MG63 (cell line): ENCODE results near the gene DNAH17. TPM values are rescaled to one million over a fixed set of nuclear protein-coding genes. Genes with fewer than 3 reads are reported as not detected.

Experiments used
- DNase-seq: peaks from one replicate; pipeline ENCODE4 v3.0.0-alpha.2; 2020
- H3K27me3 ChIP-seq: fragments of 250-450 bp; sonication (Bioruptor Pico); 2 replicates; pipeline ENCODE4 v1.5.1; 2020; ENCODE audit warnings: mild to moderate bottlenecking, moderate library complexity
- H3K36me3 ChIP-seq: fragments of 250-450 bp; sonication (Bioruptor Pico); 2 replicates; pipeline ENCODE4 v1.5.1; 2020; ENCODE audit warnings: mild to moderate bottlenecking, moderate library complexity
- H3K4me3 ChIP-seq: fragments of 250-450 bp; sonication (Bioruptor Pico); 2 replicates; pipeline ENCODE4 v1.5.1; 2020; ENCODE audit warnings: mild to moderate bottlenecking, moderate library complexity
- H3K9me3 ChIP-seq: fragments of 250-450 bp; sonication (Bioruptor Pico); 2 replicates; pipeline ENCODE4 v1.5.1; 2020; ENCODE audit warnings: mild to moderate bottlenecking, moderate library complexity
- total RNA-seq: library from RNA; depleted of rRNA; stranded (reverse); fragments of >200 nt; shearing (Covaris generic); gene quantifications from 2 replicates; pipeline ENCODE4 v1.2.3, GENCODE V29; 2014; ENCODE audit warnings: low replicate concordance

DNAH17 gene
- total RNA-seq, 1 experiment from 2014 or later: not detected

DNA sequence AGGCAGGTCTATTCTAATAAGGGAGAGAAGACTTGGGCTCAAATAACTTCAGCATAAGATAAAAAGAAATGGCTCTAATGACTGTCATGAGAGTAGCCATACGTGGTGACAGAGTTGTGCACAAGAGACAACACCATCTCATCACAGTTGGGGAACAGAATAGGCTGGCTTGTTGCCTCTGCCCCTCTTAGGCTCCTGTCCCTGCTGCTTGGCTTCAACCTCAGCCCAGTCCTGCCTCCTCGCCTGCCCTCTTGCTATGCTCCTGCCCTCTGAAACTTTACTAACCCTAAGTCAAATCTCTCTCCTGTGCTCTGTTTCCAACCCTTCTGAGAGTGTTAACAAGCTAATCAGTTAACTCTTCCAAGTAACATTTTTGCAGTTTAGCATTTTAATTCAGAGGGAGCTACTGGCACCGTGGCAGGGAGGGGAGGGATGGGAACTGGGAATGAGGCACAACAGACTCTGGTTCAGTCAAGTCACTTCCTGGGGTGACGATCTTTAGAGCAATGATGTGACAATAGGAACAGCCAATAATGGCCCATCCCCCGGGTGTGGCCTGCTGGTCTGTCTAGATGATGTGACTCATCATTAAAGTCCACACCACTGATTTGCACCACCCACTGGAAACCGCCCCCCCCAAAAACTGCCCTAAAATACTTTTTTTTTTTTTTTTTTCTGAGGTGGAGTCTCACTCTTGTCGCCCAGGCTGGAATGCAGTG is 35.5 kb downstream of the DNAH17 start:
- peak; percentile 29 for DNase-seq
- Histone ChIP-seq H3K9me3 (no peaks in the 10 kb centered on the region), H3K4me3 (no peak overlapping the region), H3K27me3 (no peaks in the 10 kb centered on the region), H3K36me3 (no peaks in the 10 kb centered on the region)

DNA sequence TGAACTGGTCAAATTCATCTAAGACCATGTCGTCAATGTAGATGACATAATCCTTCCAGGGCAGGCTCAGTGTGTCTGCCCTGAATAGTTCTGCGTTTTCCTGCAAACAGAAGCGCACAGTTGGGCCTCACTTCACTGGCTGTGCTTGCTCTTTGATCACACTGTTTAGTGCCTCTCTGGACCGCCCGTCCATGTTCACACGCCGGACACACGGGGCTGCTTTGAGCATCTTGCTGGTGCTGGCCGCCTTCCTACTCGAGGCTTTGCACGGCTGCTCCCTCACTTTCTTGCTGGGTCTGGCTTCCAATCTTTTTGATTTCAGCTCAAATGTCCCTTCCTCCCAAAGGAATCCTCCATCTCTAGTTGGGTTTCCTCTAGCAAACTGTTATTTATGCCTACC is 37.4 kb downstream of the DNAH17 start:
- H3K27me3 ChIP-seq: no peaks in the 10 kb centered on the region
- H3K36me3 ChIP-seq: no peaks in the 10 kb centered on the region
- DNase-seq: no peak
- H3K4me3 ChIP-seq: no peak overlapping the region
- no peaks in the 10 kb centered on the region for H3K9me3 ChIP-seq

DNA sequence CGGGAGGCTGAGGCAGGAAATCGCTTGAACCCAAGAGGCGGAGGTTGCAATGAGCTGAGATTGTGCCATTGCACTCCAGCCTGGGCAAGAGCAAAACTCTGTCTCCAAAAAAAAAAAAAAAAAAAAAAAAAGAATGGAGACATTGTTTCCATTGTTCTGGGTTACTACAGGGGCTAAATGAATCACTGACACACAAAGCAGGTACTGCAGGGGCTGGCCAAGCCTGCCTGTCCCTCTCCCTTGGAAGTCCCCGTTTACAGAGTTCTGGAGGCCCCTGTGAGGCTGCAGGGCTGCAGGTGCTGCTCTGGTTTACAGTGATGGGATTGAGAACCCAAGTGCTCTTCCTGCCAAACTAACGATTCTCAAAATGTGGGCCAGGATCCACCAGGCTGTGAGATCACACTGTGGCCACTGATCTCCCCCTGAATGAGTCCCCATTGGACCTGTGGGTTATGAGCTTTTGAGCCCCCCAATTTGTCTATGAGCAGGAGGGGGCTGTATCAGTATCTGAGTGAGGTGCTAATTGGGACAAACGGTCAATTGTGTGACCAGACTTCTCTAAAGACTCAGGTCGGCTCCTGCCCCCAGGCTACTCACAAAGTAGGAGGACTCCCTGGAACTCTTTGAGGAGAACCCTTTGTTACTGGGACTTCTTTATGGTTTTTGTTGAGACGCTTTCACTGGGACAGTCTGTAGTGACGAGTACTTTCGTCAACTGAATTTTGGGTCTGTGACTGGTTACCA is 39.0 kb downstream of the DNAH17 start:
- H3K4me3 ChIP-seq: no peak overlapping the region
- DNase-seq: no peak
- H3K9me3 ChIP-seq: no peaks in the 10 kb centered on the region
- H3K27me3 ChIP-seq: no peaks in the 10 kb centered on the region
- no peaks in the 10 kb centered on the region for H3K36me3 ChIP-seq

DNA sequence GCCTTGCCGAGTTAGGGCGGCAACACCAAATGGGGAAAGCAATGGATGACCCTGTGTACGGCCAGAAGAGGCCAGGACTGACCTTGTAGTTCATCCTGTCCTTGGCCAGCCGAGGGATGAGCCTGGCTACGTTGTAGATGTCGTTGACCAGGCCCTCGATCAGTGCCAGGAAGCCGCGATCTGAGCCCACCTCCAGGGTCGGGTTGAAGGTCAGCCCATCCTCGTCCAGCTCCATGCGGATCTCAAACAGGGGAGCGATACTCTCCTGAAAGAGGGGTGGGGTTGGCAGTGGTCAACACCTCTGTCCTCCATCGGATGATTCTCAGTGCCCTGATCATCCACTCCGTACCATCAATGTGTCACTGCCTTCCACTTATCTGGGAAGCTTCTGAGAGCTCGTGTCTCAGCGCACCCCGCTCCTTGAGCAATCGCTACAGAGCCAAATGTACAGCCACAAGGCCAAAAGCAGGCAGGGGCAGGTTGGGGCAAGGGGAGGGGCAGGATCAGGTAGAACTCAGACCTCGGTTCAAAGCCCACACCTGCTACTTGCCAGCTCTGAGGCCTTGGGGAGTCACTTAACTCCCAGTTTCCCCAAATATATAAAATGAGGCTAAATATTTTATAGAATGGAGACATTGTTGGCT is 39.9 kb downstream of the DNAH17 start:
- H3K4me3 ChIP-seq: no peak overlapping the region
- no peaks in the 10 kb centered on the region for H3K27me3 ChIP-seq
- no peaks in the 10 kb centered on the region for H3K36me3 ChIP-seq
- no peaks in the 10 kb centered on the region for H3K9me3 ChIP-seq
- no peak for DNase-seq

DNA sequence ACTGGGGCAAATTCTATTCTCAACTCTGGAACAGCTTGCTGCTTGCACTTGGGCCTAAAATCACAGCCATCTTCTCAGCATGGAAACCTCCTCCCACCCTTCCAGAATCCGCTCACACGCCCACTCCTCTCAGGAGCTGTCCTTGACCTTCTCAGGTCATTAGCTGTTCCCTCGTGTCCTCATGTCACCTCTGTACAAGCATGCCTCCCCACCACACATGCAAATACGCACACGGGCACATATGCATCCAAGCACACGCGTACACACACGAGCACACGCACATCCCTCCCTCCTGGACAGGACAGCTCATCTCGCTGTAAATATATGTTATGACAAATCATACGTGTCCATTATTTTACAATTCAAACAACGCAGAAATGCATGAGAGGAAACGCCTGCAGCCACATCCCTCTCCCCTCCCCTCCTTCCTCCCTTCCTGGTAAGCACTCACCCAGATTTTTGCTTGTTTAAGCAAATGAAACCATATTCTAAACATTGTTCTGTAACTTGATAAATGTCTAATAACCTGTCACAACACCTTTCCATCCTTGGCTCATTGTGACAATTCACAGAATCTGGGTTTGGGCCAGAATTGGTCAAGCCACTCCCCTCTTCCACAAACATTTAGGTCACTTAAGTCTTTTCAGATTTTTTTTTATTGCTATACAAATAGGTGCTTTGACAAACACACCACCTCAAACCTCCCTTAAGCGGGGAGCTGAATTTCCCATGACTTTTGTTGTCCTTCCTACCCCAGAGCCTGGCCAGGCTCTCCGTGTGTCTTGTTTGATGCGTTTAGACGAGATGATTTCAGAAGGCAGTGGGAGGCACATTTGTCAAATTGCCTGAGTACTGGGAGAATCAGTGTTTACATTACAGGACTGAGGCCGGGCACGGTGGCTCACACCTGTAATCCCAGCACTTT is 41.7 kb downstream of the DNAH17 start:
- Histone ChIP-seq H3K27me3 (no peaks in the 10 kb centered on the region), H3K9me3 (no peaks in the 10 kb centered on the region), H3K36me3 (no peaks in the 10 kb centered on the region), H3K4me3 (no peak overlapping the region)
- no peak for DNase-seq

DNA sequence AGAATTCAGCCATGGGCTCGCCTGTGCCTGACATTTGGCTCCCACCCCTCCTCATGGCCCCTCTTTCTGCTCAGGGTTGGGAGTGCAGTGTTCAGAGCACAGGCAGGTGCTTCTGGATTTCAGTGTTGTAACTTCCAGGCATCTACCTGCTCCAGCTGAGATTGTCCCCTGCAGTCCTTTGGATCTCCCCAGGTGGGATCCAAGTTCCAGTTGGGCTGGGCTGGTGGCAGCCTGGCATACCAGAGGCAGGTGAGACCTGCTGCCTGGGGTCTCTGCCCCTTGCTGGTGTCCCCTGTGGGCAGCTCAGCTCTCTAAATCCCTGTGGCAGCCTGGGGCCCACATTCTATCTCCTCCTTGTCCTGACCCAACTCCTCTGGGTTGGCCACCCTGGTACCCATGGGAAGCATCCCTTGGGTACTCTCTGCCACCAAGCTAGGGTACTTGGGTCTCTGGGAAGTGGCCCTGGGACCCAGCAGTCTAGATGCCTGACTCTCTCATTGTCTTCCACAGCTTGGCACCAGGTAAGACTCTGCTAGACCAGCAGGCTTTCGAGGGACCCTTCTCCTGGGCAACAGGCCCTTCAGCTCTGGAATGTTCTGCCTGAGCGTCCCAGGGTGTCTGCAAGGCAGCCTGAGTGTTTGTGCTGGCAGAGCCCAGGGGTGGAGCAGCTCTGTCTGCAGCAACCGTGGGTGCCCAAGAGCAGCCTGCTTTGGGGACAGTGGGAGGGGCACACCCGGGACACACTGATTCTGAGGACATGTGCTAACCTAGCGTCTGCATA is 42.5 kb downstream of the DNAH17 start:
- Histone ChIP-seq H3K4me3 (no peak overlapping the region), H3K36me3 (no peaks in the 10 kb centered on the region), H3K9me3 (no peaks in the 10 kb centered on the region), H3K27me3 (no peaks in the 10 kb centered on the region)
- no peak for DNase-seq

DNA sequence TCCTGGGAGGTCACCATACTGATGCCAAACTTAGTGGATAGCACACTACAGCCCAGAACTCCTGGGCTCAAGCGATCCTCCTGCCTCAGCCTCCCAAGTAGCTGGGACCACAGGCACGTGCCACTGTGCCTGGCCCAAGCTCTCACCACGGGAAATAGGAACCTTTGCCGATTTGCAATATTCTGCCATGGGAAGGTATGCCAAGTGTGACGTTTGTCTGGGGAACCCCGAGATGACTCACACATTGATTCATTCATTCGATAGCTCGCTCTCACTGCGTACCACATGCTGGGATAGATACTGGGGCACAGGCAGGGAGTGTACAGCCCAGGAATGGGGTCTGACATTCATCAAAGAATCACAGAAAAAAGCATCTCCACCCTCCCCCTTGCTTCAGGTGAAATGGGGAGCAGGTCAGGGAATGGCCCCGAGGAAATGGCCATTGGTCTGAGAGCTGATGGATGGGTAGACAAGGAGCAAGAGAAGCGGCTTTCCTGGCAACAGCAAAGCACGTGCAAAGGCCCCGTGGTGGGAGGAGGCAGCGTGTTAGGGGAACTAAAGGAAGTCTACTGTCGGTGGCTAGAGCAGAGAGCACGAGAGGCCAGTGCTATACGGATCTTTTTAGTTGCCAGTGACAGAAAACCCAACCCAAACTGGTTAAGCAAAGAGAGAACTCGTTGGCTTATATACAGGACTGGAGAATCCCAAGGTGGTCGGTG is 44.1 kb downstream of the DNAH17 start:
- Histone ChIP-seq H3K36me3 (no peaks in the 10 kb centered on the region), H3K4me3 (no peak overlapping the region), H3K9me3 (no peaks in the 10 kb centered on the region), H3K27me3 (no peaks in the 10 kb centered on the region)
- peak; percentile 78 for DNase-seq

DNA sequence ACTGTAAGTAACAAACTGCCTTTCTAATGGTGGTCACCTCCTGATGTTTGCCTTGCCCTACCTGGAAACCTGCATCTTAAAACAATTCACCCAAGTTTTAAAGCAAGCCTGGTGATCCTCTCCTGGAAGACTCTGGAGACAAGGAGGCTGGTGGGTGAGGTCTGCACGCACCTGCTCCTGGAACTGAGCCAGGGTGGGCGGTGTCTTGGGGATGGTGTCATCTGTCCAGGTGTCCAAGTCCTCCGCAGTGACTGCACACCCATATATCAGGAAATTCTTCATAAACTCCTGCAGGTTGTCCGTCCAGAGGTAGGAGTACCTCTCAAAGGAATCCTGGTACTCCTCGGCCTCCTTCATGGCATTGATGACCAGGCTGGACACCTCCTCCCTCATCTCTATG is 44.9 kb downstream of the DNAH17 start:
- no peaks in the 10 kb centered on the region for H3K9me3 ChIP-seq
- no peak overlapping the region for H3K4me3 ChIP-seq

DNA sequence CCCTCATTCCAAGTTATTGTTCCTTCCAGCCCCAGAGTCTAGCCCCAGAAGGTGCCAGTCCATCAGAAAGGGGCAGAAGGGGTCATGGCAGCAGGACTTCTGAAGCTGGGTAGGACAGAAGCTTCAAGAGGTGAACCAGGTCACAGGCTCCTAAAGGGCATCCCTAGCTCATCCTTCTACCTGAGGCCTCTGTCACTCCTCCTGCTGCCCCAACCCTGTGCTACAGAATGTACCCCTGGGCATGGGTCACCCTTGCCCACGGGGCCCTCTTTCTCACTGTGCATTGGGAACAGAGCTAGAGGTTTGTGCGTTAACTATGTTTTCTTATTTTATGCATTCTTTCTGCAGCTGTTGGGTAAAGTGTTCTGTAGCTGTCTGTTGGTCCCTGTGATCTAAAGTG is 46.5 kb downstream of the DNAH17 start:
- Histone ChIP-seq H3K27me3 (no peaks in the 10 kb centered on the region), H3K9me3 (no peaks in the 10 kb centered on the region), H3K36me3 (no peaks in the 10 kb centered on the region), H3K4me3 (no peak overlapping the region)
- DNase-seq: no peak

More for the DNA sequence above, 44.9 kb downstream of the DNAH17 start:
- Histone ChIP-seq H3K27me3 (no peaks in the 10 kb centered on the region), H3K36me3 (no peaks in the 10 kb centered on the region)
- no peak for DNase-seq

DNA sequence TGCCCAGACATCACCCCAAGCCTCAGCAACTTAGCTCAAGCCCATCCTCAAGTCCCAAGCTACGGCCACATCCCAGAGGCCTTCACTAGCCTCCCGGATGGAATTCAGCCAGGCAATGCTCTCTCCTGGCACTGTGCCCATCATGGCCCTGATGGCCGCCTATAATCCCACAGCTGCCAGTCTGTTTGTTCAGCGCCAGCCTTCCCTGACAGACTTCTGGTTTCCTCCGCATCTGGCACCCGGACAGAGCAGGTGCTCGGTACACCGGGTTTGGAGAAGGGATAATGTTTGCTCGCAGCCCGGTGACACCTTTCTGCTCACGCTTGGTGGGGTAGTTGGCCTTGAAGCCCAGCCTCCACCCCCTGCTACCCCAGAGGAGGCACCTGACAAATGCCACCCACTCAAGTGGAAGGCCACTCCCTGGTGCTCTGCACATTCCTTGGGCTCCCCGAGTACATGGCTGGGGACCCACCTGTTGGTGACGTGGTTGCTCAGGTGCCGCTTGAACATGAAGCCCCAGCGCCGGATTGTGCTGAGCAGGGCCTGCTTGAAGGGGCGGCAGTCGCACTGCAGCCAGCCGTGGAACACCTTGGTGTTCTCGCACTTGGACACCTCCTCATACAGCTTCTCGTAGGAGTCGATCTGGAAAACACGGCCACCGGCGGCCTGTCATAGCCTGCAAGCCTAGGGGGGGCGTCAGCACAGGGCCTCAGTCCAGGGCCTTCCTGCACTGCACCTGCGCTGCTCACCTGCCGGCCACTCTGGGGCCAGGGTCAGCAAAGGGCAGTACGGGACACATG is 47.1 kb downstream of the DNAH17 start:
- no peak for DNase-seq
- Histone ChIP-seq H3K9me3 (no peaks in the 10 kb centered on the region), H3K36me3 (no peaks in the 10 kb centered on the region), H3K4me3 (no peak overlapping the region), H3K27me3 (no peaks in the 10 kb centered on the region)

DNA sequence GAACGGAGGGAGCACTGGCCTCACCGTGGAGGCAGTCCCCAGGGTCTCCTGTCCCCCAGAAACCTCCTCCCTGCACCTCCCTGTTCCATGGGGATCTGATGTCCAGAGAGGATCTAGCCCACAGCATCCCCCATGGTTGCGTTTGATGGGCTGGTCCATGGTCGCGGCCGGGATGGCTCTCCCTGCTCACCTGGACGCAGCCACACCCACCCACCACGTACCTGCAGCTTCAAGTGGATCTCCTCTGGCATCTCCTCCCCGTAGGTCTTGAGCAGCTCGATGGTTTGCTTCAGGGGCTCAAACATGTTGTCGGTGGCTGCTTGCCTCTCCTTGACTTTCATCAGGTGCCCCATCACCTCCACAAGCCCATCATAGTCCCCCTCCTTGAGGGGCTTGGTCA is 47.9 kb downstream of the DNAH17 start:
- H3K27me3 ChIP-seq: no peaks in the 10 kb centered on the region

DNA sequence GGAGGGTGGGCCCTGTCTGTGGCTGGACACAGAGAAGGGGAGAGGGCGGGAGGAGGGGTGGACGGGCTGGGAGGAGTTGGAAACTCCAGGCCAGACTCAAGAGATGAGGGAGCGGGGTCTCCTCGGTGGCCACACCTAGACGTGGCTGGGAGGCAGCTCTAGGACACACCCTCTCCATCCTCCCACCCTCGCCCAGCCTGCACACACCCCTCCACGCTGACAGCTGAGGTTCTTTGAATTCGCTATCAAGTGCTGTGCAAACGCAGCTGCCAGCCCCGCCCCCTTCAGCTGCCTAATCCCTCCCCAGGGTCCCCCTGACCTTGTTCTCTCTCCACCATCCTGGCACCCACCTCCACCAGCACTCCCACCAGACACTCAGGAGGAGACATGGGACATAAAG is 48.7 kb downstream of the DNAH17 start:
- Histone ChIP-seq H3K36me3 (no peaks in the 10 kb centered on the region), H3K9me3 (no peaks in the 10 kb centered on the region), H3K4me3 (no peak overlapping the region), H3K27me3 (no peaks in the 10 kb centered on the region)
- no peak for DNase-seq

More for the DNA sequence above, 47.9 kb downstream of the DNAH17 start:
- Histone ChIP-seq H3K36me3 (no peaks in the 10 kb centered on the region), H3K4me3 (no peak overlapping the region), H3K9me3 (no peaks in the 10 kb centered on the region)
- DNase-seq: no peak

DNA sequence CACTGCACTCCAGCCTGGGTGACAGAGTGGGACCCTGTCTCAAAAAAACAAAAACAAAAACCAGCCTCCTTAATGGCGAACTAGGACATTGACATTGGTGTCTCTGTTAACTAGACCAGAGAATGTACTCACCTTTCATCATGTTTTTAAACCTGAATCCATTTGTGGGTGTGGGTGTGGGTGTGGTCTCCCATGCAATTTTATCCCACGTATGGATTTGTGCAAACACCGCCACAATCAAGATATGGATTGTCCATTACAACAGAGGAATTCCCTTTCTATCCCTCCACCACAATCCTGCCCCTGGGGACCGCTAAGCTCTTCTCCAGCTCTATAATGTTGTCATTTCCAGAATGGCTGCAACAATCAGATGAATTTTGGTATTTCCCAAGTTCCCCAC is 49.9 kb downstream of the DNAH17 start:
- no peak for DNase-seq
- no peak overlapping the region for H3K4me3 ChIP-seq

DNA sequence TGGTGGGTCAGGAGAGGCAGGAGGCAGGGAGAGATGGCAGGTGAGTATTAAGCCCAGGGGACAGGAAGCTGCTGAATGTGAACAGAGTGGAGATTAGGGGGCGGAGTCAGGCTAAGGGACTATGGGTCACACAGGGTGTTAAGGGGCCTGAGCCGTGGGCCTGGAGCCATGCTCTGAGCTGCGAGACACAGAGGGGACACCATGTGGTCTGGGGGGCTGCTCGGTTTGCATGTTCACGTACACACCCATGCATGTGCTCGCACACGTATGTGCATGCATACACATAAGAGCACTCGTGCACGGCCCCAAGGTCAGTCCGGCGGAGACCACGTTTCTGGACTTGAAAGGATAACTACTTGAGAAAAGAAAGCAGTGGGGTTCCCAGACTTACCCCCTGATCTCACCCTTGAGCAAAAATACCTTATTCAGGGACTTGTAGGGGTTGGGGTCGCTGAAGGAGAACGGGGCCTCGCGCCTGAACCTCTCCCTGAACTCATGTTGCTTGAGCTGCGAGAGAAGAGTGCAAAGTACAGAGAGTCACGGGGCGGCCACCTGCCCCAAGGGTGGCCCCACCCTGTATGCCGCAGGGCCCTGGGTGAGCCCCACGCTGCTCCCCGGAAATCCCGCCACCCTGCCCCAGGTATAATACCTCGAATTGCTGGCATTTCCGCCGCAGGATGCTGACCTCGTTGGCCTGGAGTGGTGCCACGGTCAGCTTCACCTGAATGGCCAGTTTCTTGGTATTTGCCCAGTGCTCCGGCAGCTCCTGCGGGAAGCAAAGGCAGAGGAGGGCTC is 50.8 kb downstream of the DNAH17 start:
- Histone ChIP-seq H3K4me3 (no peak overlapping the region), H3K9me3 (no peaks in the 10 kb centered on the region), H3K27me3 (no peaks in the 10 kb centered on the region), H3K36me3 (no peaks in the 10 kb centered on the region)
- DNase-seq: no peak

More for the DNA sequence above, 49.9 kb downstream of the DNAH17 start:
- Histone ChIP-seq H3K36me3 (no peaks in the 10 kb centered on the region), H3K27me3 (no peaks in the 10 kb centered on the region), H3K9me3 (no peaks in the 10 kb centered on the region)
